GF-D8 (cell line): ENCODE data around the gene AASS.

Source experiments
- DNase-seq: peaks from one replicate; lab custom pipeline; 2025; lab: John Stamatoyannopoulos, UW

The AASS gene

GRCh38 chr7:122038904-122039303 lies 105.1 kb downstream of the AASS start:
- DNase-seq, result no peak

DNA sequence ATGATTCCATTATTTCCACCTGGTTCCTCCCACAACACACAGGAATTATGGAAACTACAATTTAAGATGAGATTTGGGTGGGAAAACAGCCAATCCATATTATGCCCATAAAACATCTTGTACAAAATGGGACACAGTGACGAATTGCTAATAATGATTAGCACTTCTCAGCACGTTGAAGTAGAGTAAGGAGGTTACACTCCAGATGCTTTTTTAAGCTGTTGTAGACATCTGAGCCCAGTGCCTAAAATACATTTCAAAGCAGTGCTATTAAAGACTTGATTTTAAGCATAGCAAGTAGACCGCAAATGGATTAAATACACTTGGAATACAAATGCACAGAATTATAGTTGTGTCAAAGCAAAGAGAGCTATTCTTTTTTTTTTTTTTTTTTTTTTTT lies 105.9 kb downstream of the AASS start:
- DNase-seq, result no peak

DNA sequence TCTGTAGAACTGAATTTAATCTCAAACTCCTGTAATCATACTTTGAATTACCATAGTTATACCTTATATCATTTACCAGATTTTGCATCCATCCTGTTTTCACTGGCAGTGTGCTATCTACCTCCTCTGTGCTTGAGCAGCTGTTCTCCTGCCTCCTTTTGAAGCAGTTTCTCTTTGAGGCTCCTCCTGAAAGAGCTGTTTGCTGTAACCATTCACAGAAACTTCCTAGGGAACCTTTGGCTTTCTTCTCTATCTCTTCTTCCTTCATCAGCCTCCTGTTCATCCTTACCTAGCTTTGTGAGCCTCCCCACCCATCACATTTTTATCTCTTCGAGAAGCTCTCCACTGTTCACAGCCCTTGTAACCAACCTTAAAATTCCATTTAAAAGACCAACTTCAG lies 108.2 kb downstream of the AASS start:
- DNase-seq, result no peak

GRCh38 chr7:122033641-122034040 lies 110.4 kb downstream of the AASS start:
- DNase-seq, result no peak

DNA sequence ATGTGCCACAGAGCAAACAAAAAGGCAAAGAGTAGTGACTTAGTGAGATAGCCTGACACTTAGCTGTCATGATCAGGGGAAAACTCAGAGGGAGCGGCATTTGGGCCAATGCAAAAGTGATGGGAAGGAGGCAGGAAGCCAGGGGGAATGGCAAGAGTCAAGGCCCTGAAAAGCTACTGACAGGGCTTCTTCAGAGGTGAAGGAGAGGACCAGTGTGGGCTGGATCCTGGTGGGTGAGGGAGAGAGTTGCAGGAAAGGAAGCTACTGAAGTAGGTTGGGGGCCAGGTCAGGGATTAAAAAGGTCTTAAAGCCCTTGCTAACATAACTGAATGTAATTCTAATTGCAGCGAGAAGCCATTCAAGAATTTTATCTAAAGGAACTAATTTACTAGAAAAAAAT lies 117.0 kb downstream of the AASS start:
- DNase-seq, result no peak
